ENCODE results near the gene MYOF.
"Not testable (repeated sequence)": the region's sequence is repeated elsewhere in the genome, so short reads cannot be mapped to it uniquely, and the experiment has no call there.

Gene MYOF

DNA sequence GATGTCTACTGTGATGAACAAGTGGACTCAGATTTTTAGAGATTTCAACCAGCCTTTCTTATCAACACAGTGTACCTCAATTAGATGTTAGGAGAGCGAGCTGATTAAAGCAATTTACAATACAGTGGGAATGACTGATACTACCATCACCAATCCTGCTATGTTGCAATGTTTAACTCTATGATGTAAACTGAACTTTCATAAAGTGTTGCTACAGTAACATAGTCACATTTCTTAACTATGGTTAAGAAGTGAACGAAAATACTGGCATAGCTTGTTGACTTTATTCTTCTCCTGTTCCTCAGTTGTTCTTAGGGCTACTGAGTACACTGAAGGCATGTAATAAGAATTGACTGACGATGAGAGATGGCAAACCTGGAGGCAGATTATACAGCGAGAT lies 139.8 kb downstream of the MYOF start:
- no peak for DNase-seq

- DNase-seq, result peak; percentile 37
Observed at GRCh38 chr10:93337309-93337721, 144.8 kb downstream of the MYOF start.

- no peak for DNase-seq
Observed at GRCh38 chr10:93336678-93337077, 145.5 kb downstream of the MYOF start.

DNA sequence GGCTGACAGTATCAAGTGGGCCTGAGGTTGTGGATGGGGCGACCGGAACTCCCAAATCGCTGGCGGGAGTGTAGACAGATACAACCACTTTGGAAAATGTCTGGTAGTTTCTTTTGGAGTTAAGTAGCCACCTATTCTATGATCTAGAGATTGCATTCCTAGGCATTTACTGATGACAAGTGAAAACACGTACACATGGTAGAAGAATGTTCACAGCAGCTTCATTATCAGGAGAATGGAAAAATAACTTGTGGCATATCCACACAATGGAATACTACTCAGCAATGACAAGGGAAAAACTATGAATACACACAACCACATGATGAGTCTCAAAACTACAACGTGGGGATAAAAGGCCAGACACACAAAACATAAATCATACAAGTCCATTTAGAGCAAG lies 146.0 kb downstream of the MYOF start:
- peak; percentile 38 for DNase-seq

DNA sequence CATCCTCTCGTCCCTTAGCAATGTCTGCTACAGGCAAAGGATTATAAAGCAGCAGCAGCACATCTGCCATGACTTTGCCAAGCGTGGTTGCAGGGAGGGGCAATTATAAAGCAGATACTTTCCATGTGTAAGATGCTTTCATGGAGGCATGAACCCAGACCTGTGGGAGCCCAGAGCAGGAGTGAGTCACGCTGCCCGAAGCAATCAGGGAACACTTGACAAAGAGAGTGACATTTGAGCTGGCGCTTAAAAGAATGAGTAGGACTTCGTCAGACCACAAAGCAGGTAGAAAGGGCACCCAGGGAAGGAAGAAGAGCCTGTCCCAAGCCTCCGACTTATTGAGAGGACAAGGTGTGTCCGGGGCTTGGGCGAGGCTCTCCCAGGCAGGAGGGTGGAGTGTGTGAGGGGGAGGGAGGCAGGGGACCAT lies 147.2 kb downstream of the MYOF start:
- peak; percentile 81 for DNase-seq

DNA sequence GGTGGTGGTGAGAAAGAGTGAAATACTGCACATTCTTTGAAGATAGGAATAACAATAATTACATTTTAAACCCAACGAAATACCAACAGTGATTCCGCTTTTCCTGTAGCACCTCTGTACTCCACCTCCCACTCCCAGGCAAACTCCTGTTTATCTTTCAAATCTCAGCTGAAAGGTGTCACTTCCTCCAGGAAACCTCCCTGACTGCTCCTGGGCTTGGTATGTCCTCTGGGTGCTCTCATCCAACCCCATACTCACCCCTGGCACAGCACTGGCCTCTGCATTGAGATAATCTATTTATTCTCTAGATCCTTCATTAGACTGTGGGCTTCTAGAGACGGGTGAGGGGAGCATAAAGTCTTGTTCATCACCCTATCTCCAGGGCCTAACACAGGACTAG lies 148.0 kb downstream of the MYOF start:
- no peak for DNase-seq

- peak; percentile 25 for DNase-seq
Observed at GRCh38 chr10:93333278-93333978, 148.7 kb downstream of the MYOF start.

GRCh38 chr10:93330824-93331223 lies 151.3 kb downstream of the MYOF start:
- no peak for DNase-seq

DNA sequence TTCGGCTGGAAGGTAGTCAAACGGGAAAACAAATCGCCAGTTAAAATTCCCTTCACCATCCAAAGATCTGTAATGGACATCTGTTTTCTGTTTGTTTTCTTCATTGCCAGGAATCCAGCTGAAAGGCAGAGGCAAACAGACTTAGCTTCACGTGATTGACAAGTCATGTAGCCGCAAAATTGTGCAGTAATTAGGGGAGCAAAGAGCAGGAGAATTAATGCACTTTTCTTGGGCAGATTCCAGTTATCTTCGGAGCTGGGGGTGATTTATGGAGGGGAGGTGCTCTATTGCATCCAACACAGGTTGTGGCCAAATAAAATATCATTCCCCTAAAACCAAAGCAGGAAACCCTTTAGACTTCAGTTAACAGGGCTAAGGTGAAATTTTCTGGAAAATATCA lies 162.2 kb downstream of the MYOF start:
- no peak for DNase-seq

GRCh38 chr10:93319096-93319495 lies 163.0 kb downstream of the MYOF start:
- no peak for DNase-seq

GRCh38 chr10:93315246-93315645 lies 166.9 kb downstream of the MYOF start:
- DNase-seq, result no peak

- not testable (repeated sequence) for DNase-seq
Observed at GRCh38 chr10:93314656-93315055, 167.5 kb downstream of the MYOF start.

DNA sequence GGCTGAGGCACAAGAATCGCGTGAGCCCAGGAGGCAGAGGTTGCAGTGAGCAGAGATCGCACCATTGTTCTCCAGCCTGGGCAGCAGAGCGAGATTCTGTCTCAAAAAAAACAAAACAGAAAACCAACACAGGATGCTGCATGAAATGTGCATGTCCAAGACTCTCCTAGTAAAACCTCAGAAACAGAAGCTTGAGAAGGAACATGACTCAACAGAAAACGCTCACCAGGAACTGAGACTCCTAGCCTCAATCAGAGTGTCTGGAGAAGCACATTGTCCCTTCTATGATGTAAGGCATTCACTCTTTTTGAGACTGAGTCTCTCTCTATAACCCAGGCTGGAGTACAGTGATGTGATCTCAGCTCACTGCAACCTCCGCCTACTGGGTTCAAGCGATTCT lies 168.3 kb downstream of the MYOF start:
- peak; percentile 30 for DNase-seq

- DNase-seq, result peak; percentile 54
Observed at GRCh38 chr10:93309062-93309461, 173.1 kb downstream of the MYOF start.

DNA sequence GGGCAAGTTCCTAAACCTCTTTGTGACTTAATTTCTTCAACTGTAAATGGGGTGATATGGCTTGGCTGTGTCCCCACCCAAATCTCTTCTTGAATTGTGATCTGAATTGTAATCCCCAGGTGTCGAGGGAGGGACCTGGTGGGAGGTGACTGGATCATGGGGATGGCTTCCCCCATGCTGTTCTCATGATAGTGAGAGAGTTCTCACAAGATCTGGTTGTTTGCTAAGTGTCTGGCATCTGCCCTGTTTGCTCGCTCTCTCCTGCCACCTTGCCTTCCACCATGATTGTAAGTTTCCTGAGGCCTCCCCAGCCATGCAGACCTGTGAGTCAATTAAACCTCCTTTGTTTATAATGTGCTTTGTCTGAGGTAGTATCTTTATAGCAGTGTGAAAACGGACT lies 177.0 kb downstream of the MYOF start:
- DNase-seq, result no peak

DNA sequence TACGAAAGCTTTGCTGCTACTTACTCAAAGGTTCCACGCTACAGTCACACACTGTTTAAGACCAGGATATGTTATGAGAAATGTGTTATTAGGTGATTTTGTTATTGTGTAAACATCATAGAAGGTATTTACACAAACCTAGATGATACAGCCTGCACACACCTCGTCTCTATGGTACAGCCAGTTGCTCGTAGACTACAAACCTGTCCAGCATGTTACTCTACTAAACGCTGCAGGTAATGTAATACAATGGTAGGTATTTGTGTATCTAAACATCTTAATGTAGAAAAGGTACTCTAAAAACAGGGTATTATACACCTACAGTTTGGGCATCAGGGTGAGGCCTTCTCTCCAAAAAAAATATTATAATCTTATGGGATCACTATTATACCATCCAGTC lies 181.2 kb downstream of the MYOF start:
- no peak for DNase-seq

DNA sequence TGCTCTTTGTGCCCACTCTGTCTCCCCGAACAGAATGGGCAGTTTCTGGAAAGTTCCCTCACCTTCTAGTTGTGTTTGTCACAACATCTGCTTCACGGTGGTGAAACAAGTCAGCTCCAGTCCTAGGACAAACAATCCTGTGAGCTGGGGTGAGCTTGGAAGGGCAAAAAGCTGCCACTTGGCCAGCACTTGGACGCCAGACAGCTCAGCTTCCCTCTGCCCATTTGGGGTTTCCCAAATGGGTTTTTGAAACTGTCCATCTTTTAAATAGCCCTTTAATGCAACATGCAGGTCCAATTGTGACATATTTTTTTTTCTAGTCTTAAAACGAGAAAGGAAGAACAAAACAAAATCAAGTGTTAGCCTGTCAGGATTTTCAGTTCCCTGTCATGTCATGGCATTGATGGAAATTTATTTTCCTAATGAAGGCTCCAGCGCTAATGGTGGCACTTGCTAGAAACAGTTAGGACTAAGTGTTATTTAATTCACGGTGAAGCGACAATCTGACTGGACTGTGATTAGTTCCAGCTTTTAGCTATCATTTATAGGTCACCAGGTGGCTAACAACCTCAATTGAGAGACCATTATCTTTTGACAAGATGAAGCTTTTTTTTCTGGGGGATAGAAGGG lies 181.7 kb downstream of the MYOF start:
- DNase-seq, result no peak

DNA sequence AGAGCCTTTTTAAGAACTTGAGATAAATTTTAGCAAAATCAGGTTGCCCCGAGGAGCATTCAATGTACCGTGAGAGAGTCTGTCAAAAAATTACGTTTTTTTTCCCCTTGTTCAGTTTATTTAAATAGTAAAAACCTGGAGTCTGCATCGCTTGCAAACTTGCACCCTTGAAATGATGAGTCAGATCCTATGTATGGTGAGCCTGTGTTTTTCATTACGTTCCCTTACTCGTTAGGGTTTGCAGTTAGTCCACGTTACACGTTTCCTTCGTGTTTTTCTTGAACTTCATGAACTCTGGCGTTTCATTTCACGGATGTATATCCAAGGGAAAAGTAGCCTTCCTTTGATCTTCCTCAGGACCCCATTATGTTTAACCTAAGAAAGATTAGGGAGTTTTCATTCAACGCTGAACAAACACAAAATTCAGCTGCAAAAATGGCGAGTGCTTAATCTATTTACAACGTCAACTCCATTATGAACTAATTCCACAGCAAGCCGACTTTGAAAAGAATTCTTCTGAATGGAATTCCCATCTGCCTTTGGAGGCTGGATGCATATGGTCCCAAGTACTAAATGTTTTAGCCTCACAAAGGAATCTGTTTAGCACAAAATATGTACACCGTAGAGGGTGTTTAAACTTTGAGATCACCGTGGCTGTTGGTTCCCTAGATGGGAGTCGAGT lies 182.4 kb downstream of the MYOF start:
- DNase-seq, result peak; percentile 73

- peak; percentile 15 for DNase-seq
Observed at GRCh38 chr10:93299195-93299594, 182.9 kb downstream of the MYOF start.

GRCh38 chr10:93296151-93296550 lies 186.0 kb downstream of the MYOF start:
- no peak for DNase-seq

GRCh38 chr10:93293999-93294398 lies 188.1 kb downstream of the MYOF start:
- peak; percentile 18 for DNase-seq

DNA sequence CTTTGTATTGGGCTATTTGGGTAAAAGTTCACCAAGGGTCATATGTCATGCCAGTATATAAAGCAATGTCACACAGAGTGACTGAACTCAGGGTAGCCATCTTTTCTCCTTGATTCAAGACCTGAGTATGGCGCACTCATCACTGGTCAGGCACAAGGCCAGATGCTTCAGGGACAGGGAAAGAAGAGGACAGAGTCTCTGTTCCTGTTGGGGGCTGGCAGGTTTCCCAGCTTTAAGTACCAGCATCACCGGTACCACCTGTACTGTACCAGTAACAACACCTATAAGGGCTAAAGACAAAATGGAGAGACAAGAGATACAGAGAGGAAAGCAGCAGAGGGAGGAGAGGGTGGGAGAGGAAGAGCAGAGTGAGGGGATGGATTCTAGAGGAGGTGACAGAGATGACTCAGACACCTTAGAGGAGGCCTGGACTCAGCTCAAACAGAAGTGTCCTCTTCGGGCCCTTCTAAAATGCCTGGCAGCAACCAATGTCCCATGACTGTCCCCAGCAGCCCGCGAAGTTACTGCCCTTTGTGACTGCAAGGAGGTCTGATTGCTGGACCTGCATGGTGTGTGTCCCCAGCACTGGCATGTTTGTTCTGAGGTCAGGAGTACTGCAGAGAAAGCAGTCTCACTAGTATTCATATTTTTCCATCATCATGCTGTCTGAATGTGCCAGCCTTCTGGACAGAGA lies 191.3 kb downstream of the MYOF start:
- peak; percentile 15 for DNase-seq
